NCI-H524 treated with DMSO at 0.1 percent for 48 hours (cell line): ENCODE data around the gene CMTM8.
"Not testable (repeated sequence)": the region's sequence is repeated elsewhere in the genome, so short reads cannot be mapped to it uniquely, and the experiment has no call there.

Experiments used
- DNase-seq: peaks from one replicate; lab custom pipeline; 2025; lab: John Stamatoyannopoulos, UW

Gene CMTM8

GRCh38 chr3:32379831-32380500 lies 141.5 kb downstream of the CMTM8 start:
- no peak for DNase-seq

GRCh38 chr3:32381922-32382321 lies 143.4 kb downstream of the CMTM8 start:
- DNase-seq, result no peak

- peak; percentile 97 for DNase-seq
Observed at GRCh38 chr3:32383136-32383711, 144.7 kb downstream of the CMTM8 start.

- no peak for DNase-seq
Observed at GRCh38 chr3:32384938-32385337, 146.5 kb downstream of the CMTM8 start.

GRCh38 chr3:32387512-32387911 lies 149.0 kb downstream of the CMTM8 start:
- DNase-seq, result no peak

GRCh38 chr3:32389577-32389976 lies 151.1 kb downstream of the CMTM8 start:
- not testable (repeated sequence) for DNase-seq

GRCh38 chr3:32391643-32392535 lies 153.4 kb downstream of the CMTM8 start, which contains the start of gene CMTM7:
Gene CMTM7 (plus strand): TSS chr3:32391853. CDS start chr3:32391907, 54 bp downstream.
- no peak for DNase-seq

- no peak for DNase-seq
Observed at GRCh38 chr3:32392536-32393302, 154.2 kb downstream of the CMTM8 start.

- no peak for DNase-seq
Observed at GRCh38 chr3:32395496-32395895, 157.0 kb downstream of the CMTM8 start.

- DNase-seq, result no peak
Observed at GRCh38 chr3:32397941-32398340, 159.5 kb downstream of the CMTM8 start.

GRCh38 chr3:32398531-32398930 lies 160.1 kb downstream of the CMTM8 start:
- DNase-seq, result no peak

- no peak for DNase-seq
Observed at GRCh38 chr3:32399030-32399620, 160.6 kb downstream of the CMTM8 start.

GRCh38 chr3:32401126-32401525 lies 162.6 kb downstream of the CMTM8 start:
- DNase-seq, result no peak

GRCh38 chr3:32401556-32402081 lies 163.1 kb downstream of the CMTM8 start:
- peak; percentile 67 for DNase-seq

- DNase-seq, result no peak
Observed at GRCh38 chr3:32403663-32404062, 165.2 kb downstream of the CMTM8 start.

- no peak for DNase-seq
Observed at GRCh38 chr3:32404714-32405113, 166.2 kb downstream of the CMTM8 start.

- no peak for DNase-seq
Observed at GRCh38 chr3:32405155-32405554, 166.7 kb downstream of the CMTM8 start.

- DNase-seq, result no peak
Observed at GRCh38 chr3:32405711-32406323, 167.3 kb downstream of the CMTM8 start.

- DNase-seq, result no peak
Observed at GRCh38 chr3:32406486-32407408, 168.3 kb downstream of the CMTM8 start.
